HG03378 (cell line): ENCODE data around the gene DACT3.
A peak's percentile ranks its signal among the peaks of the same experiment; 100 is the strongest.

Experiments
- ATAC-seq: cut with Tn5 transposase; IDR thresholded peaks from one replicate; pipeline ENCODE4 v1.9.1; 2021; ENCODE audit warnings: mild to moderate bottlenecking, moderate library complexity; ENCODE audit not compliant: unreplicated experiment

DACT3 gene

DNA sequence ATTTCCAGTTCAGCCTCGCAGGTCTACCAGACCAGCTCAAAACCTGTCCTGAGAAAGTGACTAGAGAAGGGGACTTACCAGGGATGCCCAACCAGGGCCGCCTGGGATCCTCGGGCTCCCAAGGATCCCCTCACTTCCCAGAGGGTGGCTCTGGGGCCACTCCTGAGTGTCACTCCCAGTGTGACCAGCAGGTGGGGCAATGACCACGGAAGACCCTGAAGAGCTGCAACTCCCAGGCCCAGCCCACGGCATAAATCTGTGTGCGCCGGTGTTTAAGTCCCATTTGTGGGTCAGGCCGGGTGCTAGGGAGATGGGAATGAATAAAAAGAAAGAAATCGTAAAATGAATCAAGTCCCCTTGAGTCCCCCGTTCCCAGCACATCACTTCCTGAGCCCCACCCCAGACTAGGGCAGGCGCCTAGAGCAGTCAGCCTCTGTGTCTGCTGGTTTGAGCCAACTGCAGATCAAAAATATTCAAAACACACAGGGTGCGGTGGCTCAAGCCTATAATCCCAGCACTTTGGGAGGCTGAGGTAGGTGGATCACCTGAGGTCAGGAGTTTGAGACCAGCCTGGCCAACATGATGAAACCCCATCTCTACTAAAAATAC is 46.8 kb downstream of the DACT3 start:
- no peak for ATAC-seq

DNA sequence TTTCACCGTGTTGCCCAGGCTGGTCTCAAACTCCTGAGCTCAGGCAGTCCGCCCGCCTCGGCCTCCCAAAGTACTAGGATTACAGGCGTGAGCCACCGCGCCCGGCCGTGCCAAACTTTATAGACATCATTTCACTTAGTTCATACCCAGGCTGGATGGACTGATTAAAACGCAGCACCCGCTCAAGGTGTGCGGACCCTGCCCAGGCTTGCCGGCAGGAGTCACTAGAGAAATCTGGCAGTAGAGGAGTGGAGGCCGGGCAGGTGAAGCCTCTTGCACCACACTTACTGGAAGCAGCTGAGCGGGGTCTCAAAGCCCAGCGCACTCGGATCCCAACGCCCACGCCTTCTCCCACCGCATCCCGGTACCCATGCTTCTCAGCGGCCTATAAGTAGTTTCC is 47.5 kb downstream of the DACT3 start:
- no peak for ATAC-seq

DNA sequence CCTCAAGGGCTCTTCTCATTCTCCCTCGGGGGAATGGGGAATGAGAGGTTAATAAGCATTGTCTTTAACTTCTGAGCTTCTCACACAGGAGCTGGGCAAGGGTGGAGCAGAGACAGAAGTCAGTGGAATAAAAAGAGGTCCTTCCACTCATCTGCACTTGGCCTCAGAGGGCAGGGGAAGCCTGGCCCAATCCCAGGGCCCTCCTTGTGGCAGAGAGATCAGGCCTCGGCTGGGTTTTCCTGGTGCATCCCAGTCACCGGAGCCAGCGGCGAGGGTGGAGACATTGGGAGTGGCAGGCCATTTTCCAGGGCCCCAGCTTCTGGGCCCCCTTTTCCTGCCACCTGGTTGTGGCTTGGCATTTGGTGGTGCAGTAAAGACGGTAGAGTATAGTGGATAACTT is 49.2 kb downstream of the DACT3 start:
- ATAC-seq: no peak

DNA sequence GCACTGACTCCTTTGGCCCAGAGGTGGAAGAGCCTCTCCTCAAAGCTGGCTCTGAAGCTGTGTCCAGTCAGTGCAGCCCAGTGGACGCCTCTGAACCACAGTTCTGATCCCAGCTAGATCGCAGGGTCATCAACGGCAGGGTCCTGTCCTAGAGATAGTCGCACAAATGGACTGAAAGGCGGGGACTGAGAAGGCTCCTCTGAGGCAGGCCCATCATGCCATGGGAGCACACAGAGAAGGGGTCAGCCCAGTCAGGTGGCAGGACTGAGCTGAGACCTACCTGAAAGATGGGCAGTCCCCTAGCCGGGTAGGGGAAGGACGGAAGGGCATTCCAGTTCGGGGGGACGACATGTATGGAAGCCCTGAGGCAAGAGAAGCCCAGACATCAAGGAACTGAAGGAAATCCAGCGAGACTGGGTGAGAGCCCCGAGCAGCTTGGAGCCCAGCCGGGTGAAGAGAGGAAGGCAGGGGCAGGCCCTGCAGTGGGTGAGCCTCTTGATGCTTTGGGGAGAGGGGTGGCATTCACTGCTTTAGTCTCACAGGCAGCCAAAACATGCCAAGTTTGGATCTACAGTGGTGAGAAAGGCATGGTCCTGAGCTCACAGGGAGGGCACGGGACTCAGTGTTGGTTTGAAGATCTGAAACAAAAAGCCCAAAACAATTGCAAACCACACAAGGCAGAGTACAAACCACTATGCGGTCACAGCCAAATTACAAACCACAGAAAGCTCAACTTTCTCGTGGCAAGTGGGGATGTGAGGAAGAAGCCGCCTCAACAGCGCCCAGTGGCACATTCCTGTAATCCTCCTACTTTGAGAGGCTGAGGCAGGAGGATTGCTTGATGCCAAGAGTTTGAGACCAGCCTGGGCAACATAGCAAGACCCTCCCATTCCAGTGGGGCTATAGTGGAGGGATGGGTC is 49.9 kb downstream of the DACT3 start:
- no peak for ATAC-seq

DNA sequence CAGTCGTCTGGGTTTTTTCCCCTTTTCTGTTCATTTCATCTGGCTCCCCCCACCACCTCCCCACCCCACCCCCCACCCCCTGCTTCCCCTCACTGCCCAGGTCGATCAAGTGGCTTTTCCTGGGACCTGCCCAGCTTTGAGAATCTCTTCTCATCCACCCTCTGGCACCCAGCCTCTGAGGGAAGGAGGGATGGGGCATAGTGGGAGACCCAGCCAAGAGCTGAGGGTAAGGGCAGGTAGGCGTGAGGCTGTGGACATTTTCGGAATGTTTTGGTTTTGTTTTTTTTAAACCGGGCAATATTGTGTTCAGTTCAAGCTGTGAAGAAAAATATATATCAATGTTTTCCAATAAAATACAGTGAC is 50.6 kb downstream of the DACT3 start:
- ATAC-seq: no peak

DNA sequence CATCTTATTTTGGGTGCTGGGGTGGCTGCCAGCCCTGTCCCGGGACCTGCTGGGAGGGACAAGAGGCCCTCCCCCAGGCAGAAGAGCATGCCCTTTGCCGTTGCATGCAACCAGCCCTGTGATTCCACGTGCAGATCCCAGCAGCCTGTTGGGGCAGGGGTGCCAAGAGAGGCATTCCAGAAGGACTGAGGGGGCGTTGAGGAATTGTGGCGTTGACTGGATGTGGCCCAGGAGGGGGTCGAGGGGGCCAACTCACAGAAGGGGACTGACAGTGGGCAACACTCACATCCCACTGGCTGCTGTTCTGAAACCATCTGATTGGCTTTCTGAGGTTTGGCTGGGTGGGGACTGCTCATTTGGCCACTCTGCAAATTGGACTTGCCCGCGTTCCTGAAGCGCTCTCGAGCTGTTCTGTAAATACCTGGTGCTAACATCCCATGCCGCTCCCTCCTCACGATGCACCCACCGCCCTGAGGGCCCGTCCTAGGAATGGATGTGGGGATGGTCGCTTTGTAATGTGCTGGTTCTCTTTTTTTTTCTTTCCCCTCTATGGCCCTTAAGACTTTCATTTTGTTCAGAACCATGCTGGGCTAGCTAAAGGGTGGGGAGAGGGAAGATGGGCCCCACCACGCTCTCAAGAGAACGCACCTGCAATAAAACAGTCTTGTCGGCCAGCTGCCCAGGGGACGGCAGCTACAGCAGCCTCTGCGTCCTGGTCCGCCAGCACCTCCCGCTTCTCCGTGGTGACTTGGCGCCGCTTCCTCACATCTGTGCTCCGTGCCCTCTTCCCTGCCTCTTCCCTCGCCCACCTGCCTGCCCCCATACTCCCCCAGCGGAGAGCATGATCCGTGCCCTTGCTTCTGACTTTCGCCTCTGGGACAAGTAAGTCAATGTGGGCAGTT is 51.2 kb downstream of the DACT3 start:
- ATAC-seq: no peak

DNA sequence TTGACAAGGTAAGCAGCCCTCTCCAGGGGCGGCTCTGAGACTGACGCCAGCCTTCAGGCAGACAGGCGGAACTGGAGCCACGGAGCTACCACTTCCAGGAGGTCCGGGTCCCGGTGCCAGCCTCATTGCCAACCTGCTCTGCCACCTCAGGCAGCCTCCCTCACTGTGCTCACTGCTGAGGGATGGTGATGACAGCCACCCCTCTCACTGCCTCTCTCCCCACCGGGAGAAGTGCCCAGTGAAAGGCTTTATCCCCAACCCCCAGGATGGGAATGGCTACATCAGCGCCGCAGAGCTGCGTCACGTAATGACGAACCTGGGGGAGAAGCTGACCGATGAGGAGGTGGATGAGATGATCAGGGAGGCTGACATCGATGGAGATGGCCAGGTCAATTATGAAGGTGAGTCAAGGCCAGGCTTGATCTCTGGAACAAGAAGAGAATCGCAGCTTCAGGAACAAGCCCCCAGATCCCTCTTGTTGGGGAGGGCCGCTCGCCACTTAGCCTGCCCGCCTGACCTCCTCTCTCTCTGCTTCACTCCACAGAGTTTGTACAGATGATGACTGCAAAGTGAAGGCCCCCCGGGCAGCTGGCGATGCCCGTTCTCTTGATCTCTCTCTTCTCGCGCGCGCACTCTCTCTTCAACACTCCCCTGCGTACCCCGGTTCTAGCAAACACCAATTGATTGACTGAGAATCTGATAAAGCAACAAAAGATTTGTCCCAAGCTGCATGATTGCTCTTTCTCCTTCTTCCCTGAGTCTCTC is 52.2 kb downstream of the DACT3 start:
- ATAC-seq: no peak

DNA sequence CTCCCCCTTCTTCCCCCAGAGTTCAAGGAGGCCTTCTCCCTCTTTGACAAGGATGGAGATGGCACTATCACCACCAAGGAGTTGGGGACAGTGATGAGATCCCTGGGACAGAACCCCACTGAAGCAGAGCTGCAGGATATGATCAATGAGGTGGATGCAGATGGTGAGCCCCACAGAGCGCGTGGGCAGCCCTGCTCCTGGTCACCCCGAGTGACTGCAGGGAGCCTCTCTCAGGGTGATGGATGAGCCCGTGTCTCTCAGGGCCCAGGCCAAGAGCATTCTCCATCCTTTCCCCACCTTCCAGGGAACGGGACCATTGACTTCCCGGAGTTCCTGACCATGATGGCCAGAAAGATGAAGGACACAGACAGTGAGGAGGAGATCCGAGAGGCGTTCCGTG is 52.8 kb downstream of the DACT3 start:
- ATAC-seq: no peak

DNA sequence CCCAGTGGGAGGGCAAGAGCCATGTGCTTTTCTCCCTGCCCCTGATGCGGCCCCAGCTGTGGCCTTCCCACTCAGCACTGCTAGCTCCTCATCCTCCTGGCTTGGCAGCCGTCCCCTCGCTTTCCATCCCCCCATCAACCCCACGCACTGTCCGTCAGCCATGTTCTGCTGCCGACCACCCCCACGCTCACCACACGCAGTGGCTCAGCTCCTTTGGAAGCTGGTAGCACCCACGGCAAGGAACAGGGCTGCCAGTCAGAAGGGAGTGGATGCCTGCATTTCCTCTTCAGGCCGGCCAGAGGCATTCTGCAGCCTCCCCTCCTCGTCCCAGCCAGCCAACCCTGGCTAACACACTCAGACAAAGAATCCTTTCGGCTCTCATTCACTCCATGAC is 53.5 kb downstream of the DACT3 start:
- ATAC-seq: no peak

DNA sequence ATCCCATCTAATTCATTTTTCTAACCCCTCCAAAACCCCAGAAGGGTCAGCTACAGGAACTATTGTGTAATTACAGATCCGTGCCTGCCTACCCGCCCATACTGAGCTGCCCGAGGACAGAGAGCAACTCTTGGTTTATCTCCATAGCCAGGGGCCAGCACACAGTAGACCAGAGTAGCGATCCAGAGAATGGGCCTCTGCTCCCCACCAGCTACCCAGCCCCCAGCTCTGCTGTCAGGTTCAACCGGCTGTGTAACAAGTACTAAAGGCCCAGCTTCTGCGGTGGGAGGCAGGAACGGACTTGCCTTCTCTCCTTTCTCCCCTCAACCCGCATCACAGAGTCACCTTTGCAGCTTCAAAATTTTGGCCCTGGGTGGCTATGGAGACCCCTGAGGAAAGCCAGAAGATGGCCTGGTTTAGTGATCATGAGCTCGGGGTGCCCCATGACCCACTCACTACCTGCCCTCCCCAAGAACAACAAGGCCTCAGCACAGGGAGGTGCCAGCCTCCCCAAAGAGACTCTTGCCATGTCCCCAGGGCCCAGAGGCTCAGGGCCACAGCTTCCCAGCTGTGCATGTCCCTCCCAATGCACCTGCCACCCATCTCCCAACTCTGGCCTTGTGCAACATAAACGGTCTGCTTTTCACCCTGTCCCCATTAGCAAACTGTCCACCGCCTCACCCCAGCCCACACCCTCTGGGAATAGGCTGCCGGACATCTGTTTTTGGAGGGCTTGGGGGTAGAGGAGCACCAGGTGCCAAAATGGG is 54.1 kb downstream of the DACT3 start:
- no peak for ATAC-seq

DNA sequence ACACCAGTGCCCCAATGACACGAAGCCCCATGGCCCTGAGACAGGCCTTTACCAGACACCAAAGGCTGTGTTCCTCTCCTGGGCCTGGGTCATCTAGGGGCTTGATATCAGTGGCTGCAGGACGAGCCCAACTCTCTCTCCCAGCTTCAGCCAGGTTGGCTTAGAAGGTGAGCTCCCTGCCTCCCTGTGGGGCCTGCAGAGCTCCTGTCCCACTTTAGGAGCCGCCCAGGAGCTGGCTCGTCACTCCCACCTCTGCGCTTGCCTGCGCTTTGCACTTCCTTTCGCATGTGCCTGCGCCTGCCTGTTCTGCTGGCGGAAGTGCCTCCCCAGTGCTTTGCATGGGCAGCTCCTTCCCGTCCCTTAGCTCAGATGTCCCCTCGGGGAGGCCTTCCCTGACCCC is 55.0 kb downstream of the DACT3 start:
- ATAC-seq: no peak

DNA sequence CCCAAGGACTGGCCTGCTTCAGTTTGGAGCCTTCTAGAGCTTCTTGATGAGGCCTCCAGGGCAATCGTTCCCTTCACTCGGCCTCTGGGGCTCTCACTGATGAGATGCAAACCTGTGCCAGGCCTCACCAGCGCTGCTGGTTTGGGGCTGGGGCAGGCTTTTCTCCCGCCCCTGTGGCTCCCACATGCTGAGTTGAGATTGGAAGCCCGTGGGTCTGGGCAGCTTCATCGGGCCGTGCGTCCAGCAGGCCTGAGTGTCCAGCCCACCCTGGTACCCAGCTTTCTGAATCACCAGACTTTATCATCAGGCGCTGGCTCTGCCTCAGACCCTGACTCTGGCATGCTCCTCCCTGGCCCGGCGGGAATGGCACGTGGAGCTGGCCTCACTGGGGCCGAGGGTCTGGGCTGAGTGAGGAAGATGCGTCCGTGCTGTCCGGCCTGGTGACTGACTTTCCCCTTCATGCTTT is 55.6 kb downstream of the DACT3 start:
- ATAC-seq: no peak

DNA sequence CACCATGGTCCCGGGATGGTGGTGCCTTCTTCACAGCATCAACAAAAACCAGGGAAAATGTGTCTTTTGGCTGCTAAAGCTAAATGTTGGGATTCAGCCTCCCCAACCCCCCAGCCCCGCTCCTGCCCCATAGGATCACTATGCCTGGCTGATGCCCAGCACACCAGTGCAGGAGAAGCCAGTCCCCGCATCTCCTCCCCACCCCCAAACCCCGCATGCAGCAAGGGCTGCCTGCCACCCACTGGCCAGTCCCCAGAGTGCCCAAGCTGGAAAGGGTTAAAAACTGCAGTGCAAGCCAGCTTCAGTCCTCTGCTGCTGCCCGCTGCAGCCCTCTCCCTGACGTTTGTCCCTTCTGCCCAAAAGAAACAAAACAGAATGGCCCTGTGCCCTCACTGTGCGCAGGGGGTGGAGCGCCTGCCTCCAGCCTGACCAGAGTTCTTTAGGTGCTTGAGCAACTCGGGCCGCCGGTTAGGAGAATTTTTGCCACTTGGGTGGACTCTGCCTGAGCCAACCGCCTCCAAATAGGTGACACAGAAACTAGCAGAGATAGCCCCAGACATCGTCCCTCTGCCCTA is 56.1 kb downstream of the DACT3 start:
- ATAC-seq: no peak

DNA sequence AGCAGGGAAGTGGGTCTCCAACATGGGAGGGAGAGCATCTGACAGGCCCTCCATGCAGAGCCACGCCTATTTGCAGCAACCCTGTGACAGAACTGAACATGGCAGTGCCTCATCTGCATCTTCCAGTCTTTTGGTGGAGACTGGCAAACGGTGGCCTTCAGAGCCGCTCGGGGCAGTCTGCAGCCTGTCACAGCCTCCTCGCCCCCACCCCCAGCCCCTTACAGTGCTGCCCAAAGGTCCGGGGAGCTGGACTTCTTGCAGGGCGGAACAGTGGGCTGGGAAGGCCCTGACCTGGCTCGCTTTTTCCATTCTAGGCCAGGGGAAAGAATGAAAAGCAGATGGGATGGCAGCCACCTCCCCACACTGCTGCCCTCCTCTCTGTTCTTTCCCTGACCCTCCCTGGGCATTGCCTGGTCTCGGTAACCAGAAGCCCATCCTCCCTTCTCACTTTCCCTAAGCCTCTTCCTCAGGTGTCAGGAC is 57.2 kb downstream of the DACT3 start:
- ATAC-seq: no peak

DNA sequence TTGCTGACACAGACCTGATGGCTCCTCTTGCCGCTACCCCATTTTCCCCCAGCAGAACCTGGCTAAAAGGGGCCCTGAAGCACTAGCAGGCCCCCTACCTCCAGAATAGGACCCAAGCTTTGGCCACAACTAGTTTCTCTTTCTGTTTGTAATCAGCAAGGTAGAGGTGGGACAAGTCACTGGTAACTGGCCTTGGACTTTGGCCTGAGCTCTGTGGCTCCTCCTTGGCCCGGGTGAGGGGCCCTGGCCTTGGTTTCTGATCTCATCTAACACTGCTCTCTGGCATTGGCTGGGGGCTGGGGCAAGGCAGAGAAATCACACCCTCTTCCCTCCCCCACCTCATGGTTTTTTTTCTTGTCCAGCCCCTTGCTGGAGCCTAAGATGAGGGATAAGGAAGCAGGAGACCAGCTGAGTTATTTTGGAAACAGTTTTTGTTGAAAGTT is 57.8 kb downstream of the DACT3 start:
- ATAC-seq: no peak

DNA sequence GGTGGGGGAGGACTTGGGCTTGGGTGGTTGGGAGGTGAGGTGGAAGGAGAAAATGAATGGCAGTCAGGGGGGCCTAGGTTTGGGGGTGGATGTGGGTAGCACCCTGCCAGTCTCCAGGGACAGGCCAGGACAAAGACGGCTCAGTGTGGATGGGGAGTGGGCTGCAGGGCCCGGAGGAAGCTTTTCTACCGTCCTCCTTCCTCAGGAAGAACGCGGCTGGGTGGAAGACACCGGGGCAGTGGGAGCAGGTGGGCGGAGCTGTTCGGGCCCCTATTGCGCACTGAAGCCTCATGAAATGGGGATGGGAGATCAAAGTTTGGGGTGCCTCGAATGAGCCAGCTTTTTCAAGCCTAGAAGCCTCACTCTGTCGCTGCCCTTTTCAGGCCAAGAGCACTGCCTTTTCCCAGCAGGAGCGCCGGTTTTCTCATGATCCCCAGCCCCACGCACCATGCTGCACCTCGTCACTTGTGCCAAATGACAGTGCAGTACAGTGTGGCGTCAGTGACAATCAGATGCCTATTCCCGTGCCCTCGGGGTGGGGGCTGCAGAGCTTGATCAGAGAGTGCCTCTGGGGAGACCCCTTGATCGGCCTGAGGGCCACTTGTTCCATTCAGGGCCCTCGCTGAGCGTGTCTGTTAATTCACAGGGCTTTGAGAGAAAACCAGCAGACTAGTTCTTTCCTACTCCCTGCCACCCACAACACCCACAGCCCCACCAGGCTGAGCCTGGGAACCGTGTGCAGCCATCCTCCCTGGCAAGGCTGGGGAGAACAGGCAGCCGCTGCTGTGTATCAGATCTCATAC is 58.4 kb downstream of the DACT3 start:
- ATAC-seq: no peak

DNA sequence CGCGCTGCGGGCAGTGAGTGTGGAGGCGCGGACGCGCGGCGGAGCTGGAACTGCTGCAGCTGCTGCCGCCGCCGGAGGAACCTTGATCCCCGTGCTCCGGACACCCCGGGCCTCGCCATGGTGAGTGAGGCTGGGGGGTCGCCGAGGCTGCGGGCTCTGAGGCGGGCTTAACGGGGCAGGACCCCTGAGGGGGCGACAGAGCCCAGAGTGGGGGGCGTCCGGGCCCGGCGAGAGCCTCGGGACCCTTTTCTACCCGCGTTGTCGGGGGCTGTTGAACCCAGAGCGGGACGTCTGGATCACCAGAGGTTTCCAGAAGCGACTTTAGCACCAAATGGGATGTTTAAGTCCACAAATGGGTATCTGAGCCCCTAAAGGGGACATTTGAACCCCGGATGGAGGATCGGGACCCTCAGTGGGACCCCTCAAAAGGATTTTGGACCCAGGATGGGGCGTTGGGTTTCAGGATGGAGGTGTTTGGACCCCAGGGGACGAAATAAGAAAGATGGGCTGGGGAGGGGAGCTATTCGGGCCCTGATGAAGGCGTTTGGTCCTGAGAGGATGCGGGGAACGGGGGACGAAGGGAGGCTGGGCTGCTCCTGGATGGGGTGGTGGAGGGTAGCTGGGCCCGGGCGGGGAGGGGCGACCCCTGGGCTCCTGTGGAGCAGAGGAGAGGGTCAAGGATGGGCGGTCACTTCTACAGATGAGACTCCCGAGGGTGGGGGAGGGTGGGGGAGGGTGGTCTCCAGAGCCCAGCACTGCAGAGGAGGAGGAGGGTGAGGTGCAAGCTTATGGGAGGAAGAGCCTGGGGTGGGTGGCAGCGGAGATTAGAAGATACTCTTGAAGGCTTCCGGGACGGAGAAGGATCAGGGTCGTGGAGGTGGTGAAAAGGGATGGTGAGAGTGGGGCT is 59.4 kb downstream of the DACT3 start, which contains the start of gene CALM3:
Gene CALM3 (plus strand): TSS at position 13 of the 907 bp plus-strand sequence. CDS start 105 bp downstream, at position 118.
- peak; percentile 26 for ATAC-seq
